Measurements from ENCODE around the gene UTS2R. TPM values are rescaled to one million over a fixed set of nuclear protein-coding genes. Genes with fewer than 3 reads are reported as not detected.
A peak's percentile ranks its signal among the peaks of the same experiment; 100 is the strongest.

The UTS2R gene
- total RNA-seq, 1 donor from 2014 or later: 7.2 TPM

DNA sequence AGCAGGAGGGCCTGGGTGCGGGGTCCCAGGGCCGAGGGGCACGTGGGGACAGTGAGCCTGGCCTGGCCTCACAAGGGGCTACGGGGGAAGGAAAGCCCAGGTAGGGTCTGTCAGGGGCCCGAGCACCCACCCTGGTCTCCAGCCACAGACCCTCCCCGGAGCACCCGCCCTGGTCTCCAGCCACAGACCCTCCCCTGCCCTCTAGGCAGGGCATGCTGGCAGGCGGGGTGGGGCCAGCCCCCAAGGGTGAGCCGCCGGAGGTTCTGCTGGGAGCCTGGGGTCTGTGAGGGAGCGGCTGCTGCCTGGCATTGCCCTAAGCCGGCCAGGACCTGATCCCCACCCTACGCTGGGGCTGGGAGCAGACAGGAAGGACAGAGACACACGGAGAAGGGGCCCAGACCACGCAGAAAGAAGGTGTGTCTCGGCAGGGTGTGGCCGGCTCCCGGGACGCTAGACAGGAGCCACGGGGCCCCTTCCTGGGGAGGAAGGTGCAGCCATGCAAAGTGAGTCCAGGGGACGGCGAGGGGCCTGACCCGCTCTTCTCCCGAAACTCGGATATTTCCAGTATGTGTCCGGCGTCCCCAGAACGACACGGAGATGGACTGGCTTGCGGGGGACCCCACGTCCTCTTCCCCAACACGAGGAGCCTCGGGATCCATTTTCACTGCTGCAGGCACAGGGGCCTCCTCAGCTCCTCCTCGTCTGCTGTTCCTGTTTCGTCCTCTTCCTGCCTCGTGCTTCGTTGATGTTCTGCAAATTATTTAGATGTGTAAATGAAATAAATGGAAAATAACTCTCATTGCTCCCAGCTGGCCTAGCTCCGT is 15.5 kb downstream of the UTS2R start:
- Mint-ChIP-seq H3K36me3 (ENCODE audit: unreplicated experiment) (no peaks in the 10 kb centered on the region), H3K9me3 (ENCODE audit: unreplicated experiment) (peaks cover 5% of the 10 kb centered on the region), H3K4me1 (ENCODE audit: low read depth, unreplicated experiment) (peaks cover 5% of the 10 kb centered on the region), H3K27me3 (ENCODE audit: unreplicated experiment) (peaks cover 5% of the 10 kb centered on the region), H3K4me3 (ENCODE audit: unreplicated experiment) (no peak overlapping the region), H3K27ac (ENCODE audit: unreplicated experiment) (peak overlapping the region; percentile 36)
- no peak for TF ChIP-seq CTCF (IDR thresholded peaks at IDR 0.05; ENCODE audit: partially characterized antibody, unreplicated experiment)
- DNase-seq: no peak

GRCh38 chr17:82387705-82388106 is 16.1 kb downstream of the UTS2R start:
- DNase-seq: no peak
- no peak overlapping the region for H3K4me3 Mint-ChIP-seq (ENCODE audit: unreplicated experiment)
- H3K27ac Mint-ChIP-seq (ENCODE audit: unreplicated experiment): peak overlapping the region; percentile 36
- peaks cover 5% of the 10 kb centered on the region for H3K27me3 Mint-ChIP-seq (ENCODE audit: unreplicated experiment)
- H3K9me3 Mint-ChIP-seq (ENCODE audit: unreplicated experiment): peaks cover 7% of the 10 kb centered on the region
- peaks cover 8% of the 10 kb centered on the region for H3K4me1 Mint-ChIP-seq (ENCODE audit: low read depth, unreplicated experiment)
- no peaks in the 10 kb centered on the region for H3K36me3 Mint-ChIP-seq (ENCODE audit: unreplicated experiment)
- no peak for TF ChIP-seq CTCF (IDR thresholded peaks at IDR 0.05; ENCODE audit: partially characterized antibody, unreplicated experiment)

- Mint-ChIP-seq H3K36me3 (ENCODE audit: unreplicated experiment) (no peaks in the 10 kb centered on the region), H3K4me1 (ENCODE audit: low read depth, unreplicated experiment) (peaks cover 8% of the 10 kb centered on the region), H3K4me3 (ENCODE audit: unreplicated experiment) (no peak overlapping the region), H3K9me3 (ENCODE audit: unreplicated experiment) (peaks cover 7% of the 10 kb centered on the region), H3K27me3 (ENCODE audit: unreplicated experiment) (peaks cover 5% of the 10 kb centered on the region), H3K27ac (ENCODE audit: unreplicated experiment) (no peak overlapping the region)
- no peak for DNase-seq
- no peak for TF ChIP-seq CTCF (IDR thresholded peaks at IDR 0.05; ENCODE audit: partially characterized antibody, unreplicated experiment)
Observed at GRCh38 chr17:82388223-82388921, 16.8 kb downstream of the UTS2R start.

DNA sequence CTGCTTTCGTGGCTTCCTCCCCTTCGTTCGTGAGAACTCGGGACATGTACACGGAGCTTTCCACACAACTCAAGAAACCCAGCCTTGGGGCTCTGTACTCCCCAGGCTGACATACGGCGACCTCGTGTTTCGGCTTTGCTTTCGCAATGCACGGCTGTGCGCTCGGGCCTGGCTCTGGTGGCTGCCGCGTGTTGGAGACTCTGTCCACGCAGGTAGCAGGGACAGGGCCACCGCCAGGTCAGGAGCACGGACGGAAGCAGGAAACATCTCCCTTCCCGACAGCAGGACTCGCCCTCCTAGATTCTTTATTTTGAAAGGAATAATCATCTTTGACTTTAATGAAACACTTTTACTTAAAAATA is 17.3 kb downstream of the UTS2R start:
- TF ChIP-seq CTCF (IDR thresholded peaks at IDR 0.05; ENCODE audit: partially characterized antibody, unreplicated experiment): no peak
- no peak for DNase-seq
- peaks cover 6% of the 10 kb centered on the region for H3K9me3 Mint-ChIP-seq (ENCODE audit: unreplicated experiment)
- peak overlapping the region; percentile 11 for H3K4me3 Mint-ChIP-seq (ENCODE audit: unreplicated experiment)
- no peaks in the 10 kb centered on the region for H3K36me3 Mint-ChIP-seq (ENCODE audit: unreplicated experiment)
- peaks cover 10% of the 10 kb centered on the region for H3K4me1 Mint-ChIP-seq (ENCODE audit: low read depth, unreplicated experiment)
- peaks cover 5% of the 10 kb centered on the region for H3K27me3 Mint-ChIP-seq (ENCODE audit: unreplicated experiment)
- H3K27ac Mint-ChIP-seq (ENCODE audit: unreplicated experiment): no peak overlapping the region

DNA sequence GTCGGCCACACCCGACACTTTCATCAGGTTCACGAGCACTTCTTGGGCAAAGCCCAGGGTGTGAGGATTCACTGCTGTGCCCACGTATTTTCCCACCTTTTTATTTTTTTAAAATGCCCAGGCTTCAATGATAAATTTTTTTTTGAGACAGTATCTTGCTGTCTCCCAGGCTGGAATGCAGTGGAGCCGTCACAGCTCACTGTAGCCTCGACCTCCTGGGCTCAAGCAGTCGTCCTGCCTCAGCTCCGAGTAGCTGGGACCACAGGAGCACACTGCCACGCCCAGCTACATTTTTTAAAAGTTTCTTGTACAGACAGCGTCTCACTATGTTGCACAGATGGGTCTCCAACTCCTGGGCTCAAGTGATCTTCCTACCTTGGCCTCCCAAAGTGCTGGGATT is 17.8 kb downstream of the UTS2R start:
- Mint-ChIP-seq H3K27me3 (ENCODE audit: unreplicated experiment) (peaks cover 5% of the 10 kb centered on the region), H3K36me3 (ENCODE audit: unreplicated experiment) (no peaks in the 10 kb centered on the region), H3K27ac (ENCODE audit: unreplicated experiment) (no peak overlapping the region), H3K4me1 (ENCODE audit: low read depth, unreplicated experiment) (peaks cover 9% of the 10 kb centered on the region), H3K9me3 (ENCODE audit: unreplicated experiment) (peaks cover 6% of the 10 kb centered on the region), H3K4me3 (ENCODE audit: unreplicated experiment) (peak overlapping the region; percentile 11)
- DNase-seq: no peak
- no peak for TF ChIP-seq CTCF (IDR thresholded peaks at IDR 0.05; ENCODE audit: partially characterized antibody, unreplicated experiment)

All from glutamatergic neuron (in vitro differentiated cells).